GM06990 (cell line): ENCODE measurements around the gene ANO5.
"Not testable (repeated sequence)": the region's sequence is repeated elsewhere in the genome, so short reads cannot be mapped to it uniquely, and the experiment has no call there.

Experiments
- DNase-seq: peaks from one replicate; pipeline ENCODE4 v3.0.0-alpha.2; 2011; ENCODE audit not compliant: insufficient read length; ENCODE audit errors: extremely low read depth
- H3K27me3 ChIP-seq: replicated peaks from 2 replicates; pipeline ENCODE4 v1.6.0; 2011; ENCODE audit warnings: low read length; ENCODE audit not compliant: control insufficient read depth, insufficient read depth
- H3K36me3 ChIP-seq: 2 replicates; pipeline ENCODE4 v1.5.1; 2011; ENCODE audit warnings: low read length; ENCODE audit not compliant: control insufficient read depth, insufficient read depth
- H3K4me3 ChIP-seq: replicated peaks from 2 replicates; pipeline ENCODE4 v1.5.1; 2011; ENCODE audit warnings: low read depth, mild to moderate bottlenecking, control low read depth, low read length
- TF ChIP-seq, protein P1 (sequence below): IDR thresholded peaks from 2 replicates; pipeline ENCODE4 v1.5.1; 2011; ENCODE audit warnings: low read length, control low read depth, mild to moderate bottlenecking, inconsistent platforms; ENCODE audit not compliant: insufficient read depth, poor library complexity, severe bottlenecking

Gene ANO5

DNA sequence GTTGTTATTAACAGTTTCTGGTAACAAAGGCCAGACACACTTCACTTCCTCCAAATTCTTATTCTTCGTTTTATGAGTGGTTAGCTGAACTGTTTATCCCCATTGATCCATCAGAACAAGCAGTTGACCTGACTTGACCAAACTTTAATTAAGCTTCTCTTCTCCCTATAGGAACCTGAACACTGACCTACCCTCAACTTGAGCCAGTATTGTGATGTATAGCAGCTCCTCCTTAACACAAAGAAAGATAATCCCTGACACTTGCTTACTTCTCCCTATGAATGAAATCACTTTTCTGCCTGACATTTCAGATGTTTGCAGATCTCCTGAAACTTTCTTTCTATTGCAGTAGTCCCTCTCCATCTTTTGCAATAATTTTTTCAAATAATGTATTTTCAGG, 41.9 kb downstream of the ANO5 start:
- DNase-seq, result no peak
- Histone ChIP-seq H3K27me3 (no peaks in the 10 kb centered on the region), H3K4me3 (no peak overlapping the region), H3K36me3 (no peaks in the 10 kb centered on the region; the same call in 1 of the 2 replicates)
- TF ChIP-seq, protein P1, sequence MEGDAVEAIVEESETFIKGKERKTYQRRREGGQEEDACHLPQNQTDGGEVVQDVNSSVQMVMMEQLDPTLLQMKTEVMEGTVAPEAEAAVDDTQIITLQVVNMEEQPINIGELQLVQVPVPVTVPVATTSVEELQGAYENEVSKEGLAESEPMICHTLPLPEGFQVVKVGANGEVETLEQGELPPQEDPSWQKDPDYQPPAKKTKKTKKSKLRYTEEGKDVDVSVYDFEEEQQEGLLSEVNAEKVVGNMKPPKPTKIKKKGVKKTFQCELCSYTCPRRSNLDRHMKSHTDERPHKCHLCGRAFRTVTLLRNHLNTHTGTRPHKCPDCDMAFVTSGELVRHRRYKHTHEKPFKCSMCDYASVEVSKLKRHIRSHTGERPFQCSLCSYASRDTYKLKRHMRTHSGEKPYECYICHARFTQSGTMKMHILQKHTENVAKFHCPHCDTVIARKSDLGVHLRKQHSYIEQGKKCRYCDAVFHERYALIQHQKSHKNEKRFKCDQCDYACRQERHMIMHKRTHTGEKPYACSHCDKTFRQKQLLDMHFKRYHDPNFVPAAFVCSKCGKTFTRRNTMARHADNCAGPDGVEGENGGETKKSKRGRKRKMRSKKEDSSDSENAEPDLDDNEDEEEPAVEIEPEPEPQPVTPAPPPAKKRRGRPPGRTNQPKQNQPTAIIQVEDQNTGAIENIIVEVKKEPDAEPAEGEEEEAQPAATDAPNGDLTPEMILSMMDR, result no peak

DNA sequence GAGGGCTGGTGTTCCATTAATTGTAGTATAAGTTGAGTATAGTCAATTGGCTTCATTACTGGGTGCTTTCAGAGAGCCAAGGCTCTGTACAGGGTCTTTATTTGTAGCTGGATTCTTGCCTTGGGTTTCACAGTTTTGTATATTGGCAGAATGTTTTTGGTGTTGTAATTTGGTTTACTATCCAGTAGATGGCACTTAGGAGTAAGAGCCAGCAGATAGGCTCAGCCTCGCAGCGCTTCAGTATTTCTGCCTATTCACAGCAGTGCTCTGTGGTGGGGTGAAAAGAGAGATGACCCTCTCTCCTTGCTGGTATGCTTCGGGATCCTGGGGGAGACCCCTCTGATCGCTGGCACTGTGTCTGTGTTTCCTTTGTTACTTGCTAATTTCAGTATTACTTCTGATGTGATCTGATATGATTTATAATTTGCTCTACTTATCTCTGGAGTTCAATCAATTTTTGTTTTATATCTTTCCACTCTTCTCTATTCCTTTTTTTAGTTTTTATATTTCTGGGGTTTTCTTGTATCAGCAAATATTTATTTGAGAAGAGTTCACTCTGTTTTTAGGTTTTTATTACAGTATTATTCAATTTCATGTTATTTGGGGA, 52.2 kb downstream of the ANO5 start:
- no peaks in the 10 kb centered on the region for H3K36me3 ChIP-seq
- TF ChIP-seq, protein P1, result peak; percentile 77
- no peaks in the 10 kb centered on the region for H3K27me3 ChIP-seq
- H3K4me3 ChIP-seq, result no peak overlapping the region
- no peak for DNase-seq

DNA sequence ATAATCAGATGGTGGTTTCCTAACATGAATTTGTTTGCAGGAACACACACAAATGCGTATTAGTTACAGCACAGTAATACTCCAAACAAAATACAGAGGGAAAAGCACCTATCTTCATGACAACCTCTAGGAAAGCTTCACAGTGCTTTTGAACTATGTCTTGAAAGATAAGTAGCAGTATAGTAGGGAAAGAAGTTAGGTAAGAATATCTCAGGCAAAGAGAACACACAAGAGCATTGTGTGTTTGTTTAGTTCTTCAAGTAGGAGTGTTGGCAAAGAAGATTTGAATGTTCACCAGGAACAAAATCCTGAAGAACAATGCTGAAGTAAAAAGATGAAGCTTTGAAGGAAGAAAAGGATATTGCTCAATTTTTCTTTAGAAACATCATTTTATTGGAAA, 54.1 kb downstream of the ANO5 start:
- no peaks in the 10 kb centered on the region for H3K27me3 ChIP-seq
- DNase-seq, result no peak
- H3K36me3 ChIP-seq, result no peaks in the 10 kb centered on the region
- TF ChIP-seq, protein P1, result no peak
- no peak overlapping the region for H3K4me3 ChIP-seq

DNA sequence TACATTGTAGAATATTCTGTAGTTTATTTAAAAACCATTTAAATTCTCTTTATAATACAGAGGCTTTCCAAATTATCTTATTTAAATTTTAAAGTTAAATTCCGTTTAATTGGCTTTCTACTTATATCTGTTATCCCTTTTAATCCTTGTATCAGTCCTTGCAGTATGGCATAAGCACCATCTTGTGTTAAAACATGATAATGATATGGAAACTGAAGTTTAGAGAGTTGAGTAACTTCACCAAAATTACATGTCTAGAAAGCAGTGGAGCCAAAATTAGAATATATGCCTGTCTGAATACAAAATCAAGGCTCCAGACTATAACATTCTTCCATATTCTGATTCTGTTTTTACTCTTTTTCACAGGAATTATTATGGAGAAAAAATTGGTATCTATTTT, 57.0 kb downstream of the ANO5 start:
- no peak for DNase-seq
- Histone ChIP-seq H3K36me3 (no peaks in the 10 kb centered on the region; the same call in 1 of the 2 replicates), H3K27me3 (no peaks in the 10 kb centered on the region), H3K4me3 (no peak overlapping the region)
- TF ChIP-seq, protein P1, result no peak

DNA sequence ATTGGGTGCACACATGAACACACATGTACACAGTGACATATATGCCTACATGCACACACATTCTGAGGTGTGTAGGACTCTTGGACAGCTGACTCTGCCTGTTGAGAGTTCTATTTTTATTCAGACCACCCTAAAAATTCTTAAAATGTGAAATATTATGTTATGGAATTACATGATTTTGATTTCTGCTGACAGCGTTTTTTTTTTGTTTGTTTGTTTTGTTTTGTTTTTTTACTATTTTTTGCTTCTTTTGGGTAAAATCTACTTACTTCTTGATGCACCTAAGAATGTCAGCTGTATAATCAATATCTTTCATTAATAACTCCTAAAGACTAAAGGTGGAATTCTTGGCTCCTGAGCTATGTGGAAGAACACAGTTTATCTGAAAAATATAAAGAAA, 64.0 kb downstream of the ANO5 start:
- TF ChIP-seq, protein P1, result no peak
- Histone ChIP-seq H3K4me3 (no peak overlapping the region), H3K36me3 (no peaks in the 10 kb centered on the region; the same call in 1 of the 2 replicates), H3K27me3 (no peaks in the 10 kb centered on the region)
- no peak for DNase-seq

DNA sequence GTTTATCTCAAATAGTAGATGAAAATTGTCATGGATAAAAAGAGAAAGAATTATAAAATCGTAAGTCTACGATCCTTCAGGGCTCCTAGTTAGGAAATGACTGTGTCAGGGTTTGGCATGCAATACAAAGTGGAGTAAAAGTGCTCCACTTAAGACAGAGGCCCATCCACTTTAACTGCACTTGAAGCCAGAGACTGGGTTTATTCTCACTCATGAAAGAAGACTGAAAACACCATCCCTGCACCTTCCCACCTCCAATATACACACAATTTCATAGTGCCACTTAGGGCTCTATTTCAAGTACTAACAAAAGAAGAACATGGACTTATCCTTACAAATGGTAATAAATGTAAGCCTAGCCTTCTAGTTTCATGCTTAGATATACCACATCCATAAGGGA, 70.7 kb downstream of the ANO5 start:
- H3K4me3 ChIP-seq, result no peak overlapping the region
- TF ChIP-seq, protein P1, result no peak
- DNase-seq, result no peak
- no peaks in the 10 kb centered on the region for H3K27me3 ChIP-seq
- no peaks in the 10 kb centered on the region for H3K36me3 ChIP-seq

DNA sequence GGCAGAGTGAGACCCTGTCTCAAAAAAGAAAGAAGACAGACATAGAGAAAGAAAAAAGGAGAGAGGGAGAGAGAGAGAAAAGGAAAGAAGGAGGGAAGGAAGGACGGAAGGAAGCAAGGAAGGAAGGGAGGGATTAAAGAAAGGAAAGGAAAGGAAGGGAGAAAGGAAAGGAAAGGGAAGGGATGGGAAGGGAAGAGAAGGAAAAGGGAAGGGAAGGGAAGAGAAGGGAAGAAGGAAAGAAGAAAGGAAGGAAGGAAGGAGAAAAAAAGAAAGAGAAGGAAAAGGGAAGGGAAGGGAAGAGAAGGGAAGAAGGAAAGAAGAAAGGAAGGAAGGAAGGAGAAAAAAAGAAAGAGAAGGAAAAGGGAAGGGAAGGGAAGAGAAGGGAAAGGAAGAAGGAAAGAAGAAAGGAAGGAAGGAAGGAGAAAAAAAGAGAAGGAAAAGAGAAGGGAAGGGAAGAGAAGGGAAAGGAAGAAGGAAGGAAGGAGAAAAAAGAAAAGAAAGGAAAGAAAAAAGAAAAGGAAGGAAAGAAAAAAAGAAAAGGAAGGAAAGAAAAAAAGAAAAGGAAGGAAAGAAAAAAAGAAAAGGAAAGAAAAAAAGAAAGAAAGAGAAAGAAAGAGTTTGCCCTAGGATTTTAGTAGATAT, 76.2 kb downstream of the ANO5 start:
- not testable (repeated sequence) for H3K4me3 ChIP-seq, H3K36me3 ChIP-seq, DNase-seq, H3K27me3 ChIP-seq
